GM21825 (cell line): Measurements from ENCODE around the gene KRTAP10-9.
"Not testable (repeated sequence)": the region's sequence is repeated elsewhere in the genome, so short reads cannot be mapped to it uniquely, and the experiment has no call there.

ENCODE experiments used
- ATAC-seq: cut with Tn5 transposase; IDR thresholded peaks from one replicate; pipeline ENCODE4 v1.9.1; 2021; ENCODE audit warnings: mild to moderate bottlenecking, moderate library complexity; ENCODE audit not compliant: unreplicated experiment

The KRTAP10-9 gene

GRCh38 chr21:44638506-44639330, 11.8 kb downstream of the KRTAP10-9 start:
- ATAC-seq: not testable (repeated sequence)

GRCh38 chr21:44639331-44639655, 12.4 kb downstream of the KRTAP10-9 start:
- no peak for ATAC-seq

- ATAC-seq: no peak
These were observed 13.9 kb downstream of the KRTAP10-9 start for GRCh38 chr21:44640761-44641160.

GRCh38 chr21:44643741-44644310, 16.9 kb downstream of the KRTAP10-9 start:
- no peak for ATAC-seq

- no peak for ATAC-seq
These were observed 18.0 kb downstream of the KRTAP10-9 start for GRCh38 chr21:44644878-44645277.

GRCh38 chr21:44646366-44647221, 19.7 kb downstream of the KRTAP10-9 start, which contains the start of gene KRTAP10-11:
KRTAP10-11 (plus strand) TSS chr21:44646414; CDS start chr21:44646459, 45 bp downstream.
- ATAC-seq: not testable (repeated sequence)

- no peak for ATAC-seq
These were observed 20.3 kb downstream of the KRTAP10-9 start for GRCh38 chr21:44647222-44647552.

- no peak for ATAC-seq
These were observed 21.8 kb downstream of the KRTAP10-9 start for GRCh38 chr21:44648557-44649311.

GRCh38 chr21:44649521-44650100, 22.7 kb downstream of the KRTAP10-9 start:
- no peak for ATAC-seq

- no peak for ATAC-seq
These were observed 23.5 kb downstream of the KRTAP10-9 start for GRCh38 chr21:44650265-44650972.

- ATAC-seq: no peak
These were observed 24.2 kb downstream of the KRTAP10-9 start for GRCh38 chr21:44650973-44651675.

GRCh38 chr21:44653123-44653522, 26.2 kb downstream of the KRTAP10-9 start:
- no peak for ATAC-seq

GRCh38 chr21:44653656-44654575, 27.0 kb downstream of the KRTAP10-9 start:
- no peak for ATAC-seq

GRCh38 chr21:44654576-44655175, 27.8 kb downstream of the KRTAP10-9 start, which contains the start of gene KRTAP12-4:
KRTAP12-4 (minus strand) TSS chr21:44654659; CDS start chr21:44654614, 45 bp downstream.
- no peak for ATAC-seq

GRCh38 chr21:44656868-44657267, 30.0 kb downstream of the KRTAP10-9 start:
- no peak for ATAC-seq

- no peak for ATAC-seq
These were observed 31.0 kb downstream of the KRTAP10-9 start, which contains the start of gene KRTAP12-3 for GRCh38 chr21:44657635-44658540. KRTAP12-3 (plus strand) TSS chr21:44657932; CDS start chr21:44657980, 48 bp downstream.

- no peak for ATAC-seq
These were observed 31.6 kb downstream of the KRTAP10-9 start for GRCh38 chr21:44658541-44658910.
